Osteoblast (primary cell): Measurements from ENCODE around the gene CEP164. TPM values are rescaled to one million over a fixed set of nuclear protein-coding genes. Genes with fewer than 3 reads are reported as not detected.

Source experiments
- DNase-seq: peaks from one replicate; pipeline ENCODE4 v3.0.0; 2011; ENCODE audit warnings: low spot score, mixed read lengths; ENCODE audit not compliant: insufficient read length; ENCODE audit errors: missing footprints
- H2AFZ ChIP-seq: 2 replicates; pipeline ENCODE4 v1.6.0; 2011; ENCODE audit warnings: mild to moderate bottlenecking, low read length
- H3K27ac ChIP-seq: 2 replicates; pipeline ENCODE4 v1.5.1; 2011; ENCODE audit warnings: mild to moderate bottlenecking, low read depth, low read length, moderate library complexity
- H3K27me3 ChIP-seq: 2 replicates; pipeline ENCODE4 v1.6.0; 2012; ENCODE audit warnings: mild to moderate bottlenecking, control low read depth, inconsistent platforms, low read length, moderate library complexity; ENCODE audit not compliant: insufficient read depth
- H3K36me3 ChIP-seq: 2 replicates; pipeline ENCODE4 v1.5.1; 2011; ENCODE audit warnings: mild to moderate bottlenecking, low read length, control low read depth, moderate library complexity; ENCODE audit not compliant: insufficient read depth
- H3K4me1 ChIP-seq: 2 replicates; pipeline ENCODE4 v1.5.1; 2011; ENCODE audit warnings: mild to moderate bottlenecking, low read length, control low read depth, moderate library complexity; ENCODE audit not compliant: insufficient read depth
- H3K4me2 ChIP-seq: 2 replicates; pipeline ENCODE4 v1.6.0; 2011; ENCODE audit warnings: mild to moderate bottlenecking, low read length; ENCODE audit not compliant: insufficient read depth
- H3K4me3 ChIP-seq: fragments of 200-600 bp; sonication (generic); 3 replicates; pipeline ENCODE4 v1.5.1; 2012; ENCODE audit warnings: mild to moderate bottlenecking, low read length, inconsistent platforms; ENCODE audit not compliant: insufficient read depth
- H3K79me2 ChIP-seq: 2 replicates; pipeline ENCODE4 v1.6.0; 2012; ENCODE audit warnings: mild to moderate bottlenecking, low read length, control low read depth, inconsistent platforms; ENCODE audit not compliant: insufficient read depth
- H3K9me3 ChIP-seq: 2 replicates; pipeline ENCODE4 v1.5.1; 2011; ENCODE audit warnings: low read depth, low read length, control low read depth
- H4K20me1 ChIP-seq: 2 replicates; pipeline ENCODE4 v1.6.0; 2012; ENCODE audit warnings: mild to moderate bottlenecking, low read length, control low read depth; ENCODE audit not compliant: insufficient read depth
- CTCF ChIP-seq: IDR thresholded peaks from 2 replicates; pipeline ENCODE4 v1.5.1; 2011; ENCODE audit warnings: mild to moderate bottlenecking, low read depth, low read length, moderate library complexity; ENCODE audit errors: extremely low read depth
- total RNA-seq: library from RNA; depleted of rRNA; stranded (reverse); fragments of >200 nt; gene quantifications from 2 replicates; pipeline ENCODE4 v1.2.3, GENCODE V29; 2012

CEP164 gene
- total RNA-seq, 1 donor, result 38.0 TPM

GRCh38 chr11:117418737-117419481 is 91.3 kb downstream of the CEP164 start:
- Histone ChIP-seq H3K9me3 (no peaks in the 10 kb centered on the region), H3K79me2 (no peaks in the 10 kb centered on the region), H4K20me1 (no peaks in the 10 kb centered on the region), H2AFZ (no peak overlapping the region), H3K4me3 (no peak overlapping the region), H3K27me3 (peaks cover 8% of the 10 kb centered on the region), H3K36me3 (no peaks in the 10 kb centered on the region), H3K27ac (no peak overlapping the region), H3K4me2 (no peak overlapping the region), H3K4me1 (no peaks in the 10 kb centered on the region)
- no peak for TF ChIP-seq CTCF
- DNase-seq, result no peak

- H2AFZ ChIP-seq, result no peak overlapping the region
- no peak overlapping the region for H3K4me2 ChIP-seq
- H4K20me1 ChIP-seq, result no peaks in the 10 kb centered on the region
- no peak for TF ChIP-seq CTCF
- H3K27ac ChIP-seq, result no peak overlapping the region
- H3K79me2 ChIP-seq, result no peaks in the 10 kb centered on the region
- DNase-seq, result no peak
- no peaks in the 10 kb centered on the region for H3K9me3 ChIP-seq
- no peaks in the 10 kb centered on the region for H3K36me3 ChIP-seq
- no peak overlapping the region for H3K4me3 ChIP-seq
- H3K27me3 ChIP-seq, result peaks cover 8% of the 10 kb centered on the region
- H3K4me1 ChIP-seq, result peaks cover 2% of the 10 kb centered on the region
Measured at GRCh38 chr11:117419482-117420142, 92.0 kb downstream of the CEP164 start.

- no peak overlapping the region for H2AFZ ChIP-seq
- H3K4me1 ChIP-seq, result peaks cover 6% of the 10 kb centered on the region
- no peaks in the 10 kb centered on the region for H4K20me1 ChIP-seq
- H3K9me3 ChIP-seq, result no peaks in the 10 kb centered on the region
- no peak overlapping the region for H3K4me3 ChIP-seq
- no peak overlapping the region for H3K4me2 ChIP-seq
- no peak overlapping the region for H3K27ac ChIP-seq
- no peak for TF ChIP-seq CTCF
- H3K79me2 ChIP-seq, result no peaks in the 10 kb centered on the region
- H3K36me3 ChIP-seq, result no peaks in the 10 kb centered on the region
- DNase-seq, result no peak
- peaks cover 8% of the 10 kb centered on the region for H3K27me3 ChIP-seq
Measured at GRCh38 chr11:117420143-117420485, 92.5 kb downstream of the CEP164 start.

GRCh38 chr11:117420598-117420997 is 92.9 kb downstream of the CEP164 start:
- Histone ChIP-seq H3K27ac (no peak overlapping the region), H3K4me3 (no peak overlapping the region), H2AFZ (no peak overlapping the region), H3K9me3 (no peaks in the 10 kb centered on the region), H4K20me1 (no peaks in the 10 kb centered on the region), H3K79me2 (no peaks in the 10 kb centered on the region), H3K27me3 (peaks cover 8% of the 10 kb centered on the region), H3K4me2 (no peak overlapping the region), H3K4me1 (peaks cover 6% of the 10 kb centered on the region), H3K36me3 (no peaks in the 10 kb centered on the region)
- no peak for DNase-seq
- no peak for TF ChIP-seq CTCF
